Endothelial cell of umbilical vein (primary cell): Measurements from ENCODE around the gene C15orf40. TPM values are rescaled to one million over a fixed set of nuclear protein-coding genes. Genes with fewer than 3 reads are reported as not detected.

Source experiments
- BruUV-seq: library from RNA; stranded (reverse); fragments of 400-500 nt; replicated peaks from 2 replicates; lab custom pipeline; 2021; lab: Mats Ljungman, UMichigan
- CTCF ChIA-PET: fragments of 300-600, 350-600 bp; sonication (Branson Sonifier 250); formaldehyde crosslinking; loops from one replicate; lab custom pipeline; 2021; ENCODE audit warnings: antibody characterized with exemption, inconsistent platforms; lab: Charles Lee
- POLR2A ChIA-PET: fragments of 300-600, 350-600 bp; sonication (Branson Sonifier 250); formaldehyde crosslinking; loops from one replicate; lab custom pipeline; 2021; ENCODE audit warnings: antibody characterized with exemption, inconsistent platforms; lab: Charles Lee
- DNase-seq: peaks from one replicate; pipeline ENCODE4 v3.0.0-alpha.2; 2011; ENCODE audit warnings: low read depth, low spot score
- FAIRE-seq: peaks from 2 replicates; lab custom pipeline; 2011; peaks lifted over from hg19 to GRCh38; lab: Jason Lieb, UNC
- H2AFZ ChIP-seq: 2 replicates; pipeline ENCODE4 v1.6.0; 2012; ENCODE audit warnings: low read depth, low read length, control low read depth, inconsistent platforms
- H3K27ac ChIP-seq: 2 replicates; pipeline ENCODE4 v1.5.1; 2011; ENCODE audit warnings: low read depth, mild to moderate bottlenecking, control low read depth, low read length, moderate library complexity; ENCODE audit not compliant: insufficient read depth
- H3K27me3 ChIP-seq, 2 experiments: 2 replicates each; pipeline versions ENCODE4 v1.6.0 to v1.6.1; 2011; ENCODE audit warnings: low read length in 2 of 2, mixed read lengths in 1 of 2; ENCODE audit not compliant: control insufficient read depth in 2 of 2, insufficient read depth in 2 of 2
- H3K36me3 ChIP-seq, 2 experiments: 2 replicates in 1 of 2; 3 replicates in 1 of 2; pipeline ENCODE4 v1.5.1; 2011; ENCODE audit warnings: low read length in 2 of 2, mild to moderate bottlenecking in 1 of 2, moderate library complexity in 1 of 2; ENCODE audit not compliant: control insufficient read depth in 2 of 2, insufficient read depth in 2 of 2; ENCODE audit errors: extremely low read depth in 1 of 2
- H3K4me1 ChIP-seq: 3 replicates; pipeline ENCODE4 v1.5.1; 2011; ENCODE audit warnings: mild to moderate bottlenecking, low read length; ENCODE audit not compliant: control insufficient read depth, insufficient read depth; ENCODE audit errors: extremely low read depth
- H3K4me2 ChIP-seq: 2 replicates; pipeline ENCODE4 v1.6.1; 2011; ENCODE audit warnings: low read length, control low read depth, mixed read lengths; ENCODE audit not compliant: insufficient read depth
- H3K4me3 ChIP-seq, 3 experiments: fragments of 200-600 bp in 1 of 3; sonication (generic), shearing (Covaris generic) in 1 of 3; replicated peaks in 1 of 3; 2 replicates each; pipeline ENCODE4 v1.5.1; 2011 to 2016; ENCODE audit warnings: control low read depth in 3 of 3, low read length in 3 of 3, mild to moderate bottlenecking in 2 of 3, inconsistent platforms in 1 of 3, low read depth in 1 of 3, moderate library complexity in 1 of 3; ENCODE audit not compliant: insufficient read depth in 1 of 3
- H3K79me2 ChIP-seq: 2 replicates; pipeline ENCODE4 v1.6.0; 2012; ENCODE audit warnings: low read length, inconsistent platforms; ENCODE audit not compliant: control insufficient read depth, insufficient read depth
- H3K9ac ChIP-seq: replicated peaks from 2 replicates; pipeline ENCODE3; 2011; ENCODE audit warnings: low read length, control low read depth; ENCODE audit not compliant: insufficient read depth; ENCODE audit errors: extremely low read depth
- H3K9me1 ChIP-seq: replicated peaks from 3 replicates; pipeline ENCODE4 v1.6.0; 2011; ENCODE audit warnings: mild to moderate bottlenecking, low read length; ENCODE audit not compliant: control insufficient read depth, insufficient read depth; ENCODE audit errors: extremely low read depth
- H3K9me3 ChIP-seq: replicated peaks from 2 replicates; pipeline ENCODE4 v1.5.1; 2012; ENCODE audit warnings: low read length, inconsistent platforms; ENCODE audit not compliant: control insufficient read depth, insufficient read depth
- H4K20me1 ChIP-seq: replicated peaks from 2 replicates; pipeline ENCODE3; 2011; ENCODE audit warnings: mild to moderate bottlenecking, low read length; ENCODE audit not compliant: control insufficient read depth, insufficient read depth; ENCODE audit errors: extremely low read depth
- EZH2 ChIP-seq: IDR thresholded peaks from 2 replicates; pipeline ENCODE4 v1.6.1; 2012; ENCODE audit warnings: borderline replicate concordance, low read depth, mild to moderate bottlenecking, moderate library complexity, low read length, inconsistent platforms; ENCODE audit not compliant: severe bottlenecking
- JUN ChIP-seq: IDR thresholded peaks from 2 replicates; pipeline ENCODE4 v1.6.1; 2011; ENCODE audit warnings: borderline replicate concordance, low read depth; ENCODE audit not compliant: insufficient read length, insufficient read depth
- MYC ChIP-seq: IDR thresholded peaks from one replicate; pipeline ENCODE4 v1.6.1; 2011; ENCODE audit warnings: mild to moderate bottlenecking, low read depth, low read length
- POLR2A ChIP-seq: IDR thresholded peaks from 2 replicates; pipeline ENCODE4 v1.6.1; 2012; ENCODE audit warnings: low read depth, mild to moderate bottlenecking, control low read depth, low read length
- dilution Hi-C: fragments of 300-500 bp; cut with MboI; formaldehyde crosslinking; loops from one replicate; pipeline ENCODE4 v1.15.0; 2019; ENCODE audit warnings: low sequenced_read_pairs; ENCODE audit not compliant: extremely low pct_ligation_motif_present
- intact Hi-C: fragments of 100-400 bp; cut with micrococcal nuclease; formaldehyde crosslinking; loops from one replicate; pipeline ENCODE4 v1.10.0; 2022
- polyA plus RNA-seq, 4 experiments: library from polyadenylated mRNA; depleted of rRNA in 3 of 4; stranded (reverse) in 3 of 4; unstranded in 1 of 4; fragments of >200 nt; gene quantifications; 2 replicates each; pipeline versions ENCODE4 v1.2.1 to v1.2.3, GENCODE V29; 2011 to 2012; ENCODE audit warnings: missing spikeins in 1 of 4
- total RNA-seq: library from RNA; stranded (reverse); gene quantifications from 2 replicates; pipeline ENCODE4 v1.2.3, GENCODE V29; 2021
- TF ChIP-seq, protein P1 (sequence below), 2 donors: IDR thresholded peaks; 1 replicate in 1 of 2; 2 replicates in 1 of 2; pipeline ENCODE4 v1.5.1; 2011; ENCODE audit warnings: low read length in 2 of 2, mild to moderate bottlenecking in 2 of 2, moderate library complexity in 2 of 2, control low read depth in 1 of 2, inconsistent platforms in 1 of 2, low read depth in 1 of 2; ENCODE audit not compliant: insufficient read depth in 1 of 2; ENCODE audit errors: extremely low read depth in 1 of 2
- TF ChIP-seq, protein P2 (sequence below): IDR thresholded peaks from 2 replicates; pipeline ENCODE4 v1.6.1; 2011; ENCODE audit not compliant: insufficient read depth, insufficient read length

The C15orf40 gene
- total and polyA plus RNA-seq, 2 donors (not counting 3 experiments of a cell fraction or from before 2014, with no cell fraction given): 15.4 to 27.9 TPM

DNA sequence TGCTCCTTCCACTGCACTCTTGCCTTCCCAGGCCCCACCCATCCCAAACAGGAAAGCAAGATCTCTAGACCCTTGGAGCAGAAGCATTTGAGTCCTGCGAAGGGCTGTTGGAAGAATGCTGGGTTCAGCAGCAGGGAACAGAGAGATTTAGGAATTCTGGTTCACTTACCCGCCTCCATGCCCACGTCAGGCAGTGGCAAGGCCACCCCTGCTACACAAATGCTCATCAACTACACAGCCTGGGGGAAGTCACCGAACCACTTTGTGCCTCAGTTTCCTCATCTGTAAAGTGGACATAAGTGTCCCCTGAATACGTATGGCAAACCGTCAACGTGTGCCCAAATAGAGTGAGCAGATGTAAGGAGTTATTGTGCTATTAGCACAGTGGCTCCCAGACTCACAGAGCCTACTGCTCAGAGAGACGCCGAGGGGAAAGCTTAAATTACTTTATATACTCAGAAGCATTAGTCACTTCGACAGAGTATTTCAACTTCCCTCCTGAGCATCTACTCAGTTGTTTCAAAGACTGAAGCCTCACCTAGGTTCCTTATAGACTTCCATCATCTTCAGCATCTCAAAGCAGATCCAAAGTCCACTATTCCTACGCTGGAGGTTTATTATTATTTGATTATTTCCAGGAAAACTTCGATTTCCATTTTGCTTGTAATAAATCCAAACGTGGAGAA is 59.8 kb downstream of the C15orf40 start:
- DNase-seq: no peak
- Histone ChIP-seq H3K9me1 (no peaks in the 10 kb centered on the region), H3K4me3 (no peak overlapping the region), H2AFZ (no peak overlapping the region), H3K79me2 (no peaks in the 10 kb centered on the region), H4K20me1 (no peaks in the 10 kb centered on the region), H3K4me2 (no peak overlapping the region), H3K9ac (no peak overlapping the region), H3K27me3 (peaks cover 16 to 29% of the 10 kb centered on the region in 2 experiments), H3K9me3 (no peaks in the 10 kb centered on the region), H3K27ac (no peak overlapping the region), H3K36me3 (no peaks in the 10 kb centered on the region), H3K4me1 (peaks cover 2% of the 10 kb centered on the region)
- ChIA-PET CTCF (no interaction called here), POLR2A (no interaction called here)
- dilution Hi-C loops (no loop called here), intact Hi-C loops (loop anchor here (10.0 kb wide), 1 partner anchor 107 kb away; no protein-coding TSS in a partner anchor)
- no TSS peak for BruUV-seq
- no peak for TF ChIP-seq MYC
- TF ChIP-seq EZH2: no peak
- TF ChIP-seq, protein P1, sequence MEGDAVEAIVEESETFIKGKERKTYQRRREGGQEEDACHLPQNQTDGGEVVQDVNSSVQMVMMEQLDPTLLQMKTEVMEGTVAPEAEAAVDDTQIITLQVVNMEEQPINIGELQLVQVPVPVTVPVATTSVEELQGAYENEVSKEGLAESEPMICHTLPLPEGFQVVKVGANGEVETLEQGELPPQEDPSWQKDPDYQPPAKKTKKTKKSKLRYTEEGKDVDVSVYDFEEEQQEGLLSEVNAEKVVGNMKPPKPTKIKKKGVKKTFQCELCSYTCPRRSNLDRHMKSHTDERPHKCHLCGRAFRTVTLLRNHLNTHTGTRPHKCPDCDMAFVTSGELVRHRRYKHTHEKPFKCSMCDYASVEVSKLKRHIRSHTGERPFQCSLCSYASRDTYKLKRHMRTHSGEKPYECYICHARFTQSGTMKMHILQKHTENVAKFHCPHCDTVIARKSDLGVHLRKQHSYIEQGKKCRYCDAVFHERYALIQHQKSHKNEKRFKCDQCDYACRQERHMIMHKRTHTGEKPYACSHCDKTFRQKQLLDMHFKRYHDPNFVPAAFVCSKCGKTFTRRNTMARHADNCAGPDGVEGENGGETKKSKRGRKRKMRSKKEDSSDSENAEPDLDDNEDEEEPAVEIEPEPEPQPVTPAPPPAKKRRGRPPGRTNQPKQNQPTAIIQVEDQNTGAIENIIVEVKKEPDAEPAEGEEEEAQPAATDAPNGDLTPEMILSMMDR (IDR thresholded peaks at IDR 0.05; ENCODE audit: extremely low read depth in 1 of 2, insufficient read depth in 1 of 2, low read depth in 1 of 2, low read length in 2 of 2): no peak
- no peak for TF ChIP-seq JUN
- no peak for TF ChIP-seq POLR2A
- TF ChIP-seq, protein P2, sequence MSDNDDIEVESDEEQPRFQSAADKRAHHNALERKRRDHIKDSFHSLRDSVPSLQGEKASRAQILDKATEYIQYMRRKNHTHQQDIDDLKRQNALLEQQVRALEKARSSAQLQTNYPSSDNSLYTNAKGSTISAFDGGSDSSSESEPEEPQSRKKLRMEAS: no peak
- no peak for FAIRE-seq
